HEK293T (cell line): ENCODE measurements around the gene ITM2B.

ENCODE experiments used
- CTCF ChIA-PET: fragments of 350-600 bp; formaldehyde crosslinking; extraction: SDS; loops from one replicate; lab custom pipeline; 2021; ENCODE audit warnings: antibody characterized with exemption, inconsistent platforms; lab: Yijun Ruan, JAX
- POLR2A ChIA-PET: fragments of 350-600 bp; formaldehyde crosslinking; extraction: SDS; loops from one replicate; lab custom pipeline; 2020; ENCODE audit warnings: antibody characterized with exemption, inconsistent platforms; lab: Yijun Ruan, JAX
- DNase-seq: peaks from one replicate; pipeline ENCODE4 v3.0.0; 2012; ENCODE audit warnings: mixed read lengths; ENCODE audit errors: extremely low spot score
- ARNT ChIP-seq: fragments of 450-650 bp; IDR thresholded peaks from 2 replicates; pipeline ENCODE4 v1.6.1; 2017; ENCODE audit warnings: mild to moderate bottlenecking
- BHLHE40 ChIP-seq: fragments of 450-650 bp; IDR thresholded peaks from 2 replicates; pipeline ENCODE4 v1.6.1; 2016; ENCODE audit warnings: mild to moderate bottlenecking, moderate library complexity, borderline replicate concordance
- CTBP1 ChIP-seq: fragments of 450-650 bp; IDR thresholded peaks from 2 replicates; pipeline ENCODE4 v1.6.1; 2016; ENCODE audit warnings: borderline replicate concordance
- ELF4 ChIP-seq: fragments of 450-650 bp; IDR thresholded peaks from 2 replicates; pipeline ENCODE4 v1.6.1; 2017; ENCODE audit warnings: antibody characterized with exemption
- FOXA1 ChIP-seq: fragments of 450-650 bp; IDR thresholded peaks from 2 replicates; pipeline ENCODE4 v1.6.1; 2016; ENCODE audit warnings: mild to moderate bottlenecking
- FOXK2 ChIP-seq: fragments of 450-650 bp; IDR thresholded peaks from 2 replicates; pipeline ENCODE4 v1.6.1; 2016; ENCODE audit warnings: mild to moderate bottlenecking
- FOXM1 ChIP-seq: fragments of 450-650 bp; IDR thresholded peaks from 2 replicates; pipeline ENCODE4 v1.6.1; 2017; ENCODE audit warnings: mild to moderate bottlenecking, borderline replicate concordance
- HDGF ChIP-seq: fragments of 450-650 bp; IDR thresholded peaks from 2 replicates; pipeline ENCODE4 v1.6.1; 2017; ENCODE audit warnings: antibody characterized with exemption, borderline replicate concordance
- L3MBTL2 ChIP-seq: fragments of 450-650 bp; conservative IDR thresholded peaks from 2 replicates; pipeline ENCODE4 v1.6.1; 2016; ENCODE audit warnings: mild to moderate bottlenecking
- LEF1 ChIP-seq: fragments of 450-650 bp; IDR thresholded peaks from 2 replicates; pipeline ENCODE4 v1.6.1; 2017; ENCODE audit warnings: mild to moderate bottlenecking, borderline replicate concordance
- NFRKB ChIP-seq: fragments of 450-650 bp; IDR thresholded peaks from 2 replicates; pipeline ENCODE4 v1.6.1; 2016; ENCODE audit warnings: mild to moderate bottlenecking, moderate library complexity
- PKNOX1 ChIP-seq: fragments of 450-650 bp; IDR thresholded peaks from 2 replicates; pipeline ENCODE4 v1.6.1; 2016
- SP1 ChIP-seq: fragments of 450-650 bp; IDR thresholded peaks from 2 replicates; pipeline ENCODE4 v1.6.1; 2017
- SUZ12 ChIP-seq: fragments of 450-650 bp; IDR thresholded peaks from 2 replicates; pipeline ENCODE4 v1.6.1; 2016; ENCODE audit warnings: mild to moderate bottlenecking
- TARDBP ChIP-seq: fragments of 450-650 bp; IDR thresholded peaks from 2 replicates; pipeline ENCODE4 v1.6.1; 2016
- ZNF384 ChIP-seq: fragments of 450-650 bp; IDR thresholded peaks from 2 replicates; pipeline ENCODE4 v1.6.1; 2016

ITM2B gene

GRCh38 chr13:48233046-48233888, at the start of gene ITM2B:
TSS of gene ITM2B (plus strand) at chr13:48233206. CDS start at chr13:48233361, 155 bp downstream.
- POLR2A ChIA-PET, result interaction anchor here (0.8 to 2.1 kb wide), 3 partner anchors 9 to 69 kb away, joined by 4 to 10 read pairs (median 7); no protein-coding TSS in a partner anchor
- DNase-seq, result peak; percentile 83
- CTCF ChIA-PET, result interaction anchor here (0.6 kb wide), 3 partner anchors 114 to 638 kb away, joined by 3 read pairs; no protein-coding TSS in a partner anchor
- TF ChIP-seq ELF4 (no peak), NFRKB (no peak), ARNT (no peak), FOXA1 (no peak), PKNOX1 (no peak), CTBP1 (no peak), LEF1 (no peak)

GRCh38 chr13:48184260-48184659, 48.7 kb upstream of the ITM2B start:
- ChIA-PET CTCF (no interaction called here), POLR2A (no interaction called here)
- DNase-seq, result no peak
- TF ChIP-seq BHLHE40 (no peak), CTBP1 (no peak), FOXM1 (no peak), ELF4 (no peak), ZNF384 (no peak), L3MBTL2 (no peak), SUZ12 (no peak), HDGF (no peak), SP1 (no peak), ARNT (no peak), NFRKB (no peak), FOXK2 (no peak), TARDBP (no peak), LEF1 (no peak), PKNOX1 (no peak)

GRCh38 chr13:48185018-48185417, 48.0 kb upstream of the ITM2B start:
- ChIA-PET POLR2A (no interaction called here), CTCF (no interaction called here)
- no peak for DNase-seq
- TF ChIP-seq FOXK2, result no peak
- no peak for TF ChIP-seq TARDBP
- TF ChIP-seq HDGF, result no peak
- no peak for TF ChIP-seq SP1
- no peak for TF ChIP-seq BHLHE40
- no peak for TF ChIP-seq ZNF384
- TF ChIP-seq PKNOX1, result no peak
- TF ChIP-seq CTBP1, result no peak
- no peak for TF ChIP-seq NFRKB
- TF ChIP-seq LEF1, result no peak
- no peak for TF ChIP-seq FOXM1
- no peak for TF ChIP-seq FOXA1
- TF ChIP-seq ARNT, result no peak

GRCh38 chr13:48186722-48187121, 46.3 kb upstream of the ITM2B start:
- CTCF ChIA-PET, result no interaction called here
- TF ChIP-seq TARDBP (no peak), L3MBTL2 (no peak), FOXA1 (no peak), CTBP1 (no peak), FOXK2 (no peak), BHLHE40 (no peak), SUZ12 (no peak), SP1 (no peak)
- POLR2A ChIA-PET, result no interaction called here
- DNase-seq, result no peak

- DNase-seq, result no peak
- TF ChIP-seq BHLHE40 (no peak), ELF4 (no peak), SUZ12 (no peak), LEF1 (no peak), NFRKB (no peak), CTBP1 (no peak), PKNOX1 (no peak), L3MBTL2 (no peak), ARNT (no peak), FOXM1 (no peak), HDGF (no peak), FOXK2 (no peak), ZNF384 (no peak), SP1 (no peak), TARDBP (no peak), FOXA1 (no peak)
- ChIA-PET CTCF (no interaction called here), POLR2A (no interaction called here)
Observed at GRCh38 chr13:48188131-48188530, 44.9 kb upstream of the ITM2B start.

- ChIA-PET CTCF (no interaction called here), POLR2A (no interaction called here)
- TF ChIP-seq SP1, result no peak
- TF ChIP-seq PKNOX1, result no peak
- TF ChIP-seq ELF4, result no peak
- no peak for TF ChIP-seq L3MBTL2
- no peak for DNase-seq
Observed at GRCh38 chr13:48188601-48189000, 44.4 kb upstream of the ITM2B start.
